HG03457 (cell line): Measurements from ENCODE around the gene LY9.

ENCODE experiments used
- ATAC-seq: cut with Tn5 transposase; IDR thresholded peaks from one replicate; pipeline ENCODE4 v1.9.1; 2021; ENCODE audit warnings: moderate number of reproducible peaks; ENCODE audit not compliant: unreplicated experiment

The LY9 gene

GRCh38 chr1:160800645-160801408 is 4.9 kb downstream of the LY9 start:
- ATAC-seq: no peak

GRCh38 chr1:160801836-160802580 is 6.0 kb downstream of the LY9 start:
- ATAC-seq: no peak

GRCh38 chr1:160806109-160806665 is 10.2 kb downstream of the LY9 start:
- ATAC-seq: no peak

GRCh38 chr1:160806784-160807183 is 10.8 kb downstream of the LY9 start:
- no peak for ATAC-seq

GRCh38 chr1:160807247-160807646 is 11.3 kb downstream of the LY9 start:
- no peak for ATAC-seq

GRCh38 chr1:160807738-160808137 is 11.8 kb downstream of the LY9 start:
- ATAC-seq: no peak

GRCh38 chr1:160808289-160808688 is 12.3 kb downstream of the LY9 start:
- no peak for ATAC-seq

GRCh38 chr1:160810486-160810885 is 14.5 kb downstream of the LY9 start:
- ATAC-seq: no peak

- no peak for ATAC-seq
Observed at GRCh38 chr1:160811147-160811546, 15.2 kb downstream of the LY9 start.

GRCh38 chr1:160813215-160813614 is 17.2 kb downstream of the LY9 start:
- ATAC-seq: no peak

- ATAC-seq: no peak
Observed at GRCh38 chr1:160814316-160814715, 18.3 kb downstream of the LY9 start.

- ATAC-seq: no peak
Observed at GRCh38 chr1:160814856-160815255, 18.9 kb downstream of the LY9 start.

- ATAC-seq: no peak
Observed at GRCh38 chr1:160818207-160818937, 22.4 kb downstream of the LY9 start.

- no peak for ATAC-seq
Observed at GRCh38 chr1:160819186-160819585, 23.2 kb downstream of the LY9 start.

- ATAC-seq: no peak
Observed at GRCh38 chr1:160821627-160822026, 25.7 kb downstream of the LY9 start.

GRCh38 chr1:160823296-160823695 is 27.3 kb downstream of the LY9 start:
- no peak for ATAC-seq

- ATAC-seq: no peak
Observed at GRCh38 chr1:160826546-160826945, 30.6 kb downstream of the LY9 start.

GRCh38 chr1:160827418-160827817 is 31.4 kb downstream of the LY9 start:
- ATAC-seq: no peak

- ATAC-seq: no peak
Observed at GRCh38 chr1:160829766-160830165, 33.8 kb downstream of the LY9 start.

GRCh38 chr1:160830321-160831153 is 34.6 kb downstream of the LY9 start:
- no peak for ATAC-seq
